ENCODE measurements around the gene HSD17B1. TPM values are rescaled to one million over a fixed set of nuclear protein-coding genes. Genes with fewer than 3 reads are reported as not detected.

HSD17B1 gene
- total and polyA plus RNA-seq, 2 of the 13 experiments (the other 11 are each of a cell fraction or from before 2014, with no cell fraction given): 0.54 to 0.93 TPM

DNA sequence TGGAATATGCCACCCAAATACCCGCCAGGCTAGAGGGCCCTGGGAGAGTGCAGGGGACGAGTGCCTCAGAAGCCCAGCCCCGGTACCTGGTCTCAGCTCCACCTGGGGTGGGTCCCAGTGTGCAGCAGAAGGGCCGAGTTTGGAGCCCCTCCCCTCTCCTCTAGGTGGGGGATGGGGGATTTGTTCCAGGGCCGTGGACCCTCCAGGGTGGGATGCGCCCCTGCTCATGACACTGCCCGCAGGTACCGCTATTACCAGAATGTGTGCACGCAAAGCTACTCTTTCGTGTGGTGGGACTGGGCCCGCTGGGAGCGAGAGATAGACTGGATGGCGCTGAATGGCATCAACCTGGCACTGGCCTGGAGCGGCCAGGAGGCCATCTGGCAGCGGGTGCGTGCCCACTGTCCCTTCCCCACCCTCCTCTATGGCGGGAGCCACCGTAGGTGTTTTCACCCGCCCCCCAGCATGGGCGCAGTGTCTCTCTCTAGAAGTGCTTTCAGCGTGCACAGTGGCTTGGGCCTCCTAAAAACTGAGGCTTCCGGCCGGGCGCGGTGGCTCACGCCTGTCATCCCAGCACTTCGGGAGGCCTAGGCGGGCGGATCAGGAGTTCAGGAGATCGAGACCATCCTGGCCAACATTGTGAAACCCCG lies 15.4 kb upstream of the HSD17B1 start (continued):
- TF ChIP-seq, protein P1, sequence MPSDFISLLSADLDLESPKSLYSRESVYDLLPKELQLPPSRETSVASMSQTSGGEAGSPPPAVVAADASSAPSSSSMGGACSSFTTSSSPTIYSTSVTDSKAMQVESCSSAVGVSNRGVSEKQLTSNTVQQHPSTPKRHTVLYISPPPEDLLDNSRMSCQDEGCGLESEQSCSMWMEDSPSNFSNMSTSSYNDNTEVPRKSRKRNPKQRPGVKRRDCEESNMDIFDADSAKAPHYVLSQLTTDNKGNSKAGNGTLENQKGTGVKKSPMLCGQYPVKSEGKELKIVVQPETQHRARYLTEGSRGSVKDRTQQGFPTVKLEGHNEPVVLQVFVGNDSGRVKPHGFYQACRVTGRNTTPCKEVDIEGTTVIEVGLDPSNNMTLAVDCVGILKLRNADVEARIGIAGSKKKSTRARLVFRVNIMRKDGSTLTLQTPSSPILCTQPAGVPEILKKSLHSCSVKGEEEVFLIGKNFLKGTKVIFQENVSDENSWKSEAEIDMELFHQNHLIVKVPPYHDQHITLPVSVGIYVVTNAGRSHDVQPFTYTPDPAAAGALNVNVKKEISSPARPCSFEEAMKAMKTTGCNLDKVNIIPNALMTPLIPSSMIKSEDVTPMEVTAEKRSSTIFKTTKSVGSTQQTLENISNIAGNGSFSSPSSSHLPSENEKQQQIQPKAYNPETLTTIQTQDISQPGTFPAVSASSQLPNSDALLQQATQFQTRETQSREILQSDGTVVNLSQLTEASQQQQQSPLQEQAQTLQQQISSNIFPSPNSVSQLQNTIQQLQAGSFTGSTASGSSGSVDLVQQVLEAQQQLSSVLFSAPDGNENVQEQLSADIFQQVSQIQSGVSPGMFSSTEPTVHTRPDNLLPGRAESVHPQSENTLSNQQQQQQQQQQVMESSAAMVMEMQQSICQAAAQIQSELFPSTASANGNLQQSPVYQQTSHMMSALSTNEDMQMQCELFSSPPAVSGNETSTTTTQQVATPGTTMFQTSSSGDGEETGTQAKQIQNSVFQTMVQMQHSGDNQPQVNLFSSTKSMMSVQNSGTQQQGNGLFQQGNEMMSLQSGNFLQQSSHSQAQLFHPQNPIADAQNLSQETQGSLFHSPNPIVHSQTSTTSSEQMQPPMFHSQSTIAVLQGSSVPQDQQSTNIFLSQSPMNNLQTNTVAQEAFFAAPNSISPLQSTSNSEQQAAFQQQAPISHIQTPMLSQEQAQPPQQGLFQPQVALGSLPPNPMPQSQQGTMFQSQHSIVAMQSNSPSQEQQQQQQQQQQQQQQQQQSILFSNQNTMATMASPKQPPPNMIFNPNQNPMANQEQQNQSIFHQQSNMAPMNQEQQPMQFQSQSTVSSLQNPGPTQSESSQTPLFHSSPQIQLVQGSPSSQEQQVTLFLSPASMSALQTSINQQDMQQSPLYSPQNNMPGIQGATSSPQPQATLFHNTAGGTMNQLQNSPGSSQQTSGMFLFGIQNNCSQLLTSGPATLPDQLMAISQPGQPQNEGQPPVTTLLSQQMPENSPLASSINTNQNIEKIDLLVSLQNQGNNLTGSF (CRISPR knock-in tag; IDR thresholded peaks at IDR 0.05): 0 out of 2 replicates have a peak, but pooled peaks have one; percentile 10
- TF ChIP-seq, protein P2, sequence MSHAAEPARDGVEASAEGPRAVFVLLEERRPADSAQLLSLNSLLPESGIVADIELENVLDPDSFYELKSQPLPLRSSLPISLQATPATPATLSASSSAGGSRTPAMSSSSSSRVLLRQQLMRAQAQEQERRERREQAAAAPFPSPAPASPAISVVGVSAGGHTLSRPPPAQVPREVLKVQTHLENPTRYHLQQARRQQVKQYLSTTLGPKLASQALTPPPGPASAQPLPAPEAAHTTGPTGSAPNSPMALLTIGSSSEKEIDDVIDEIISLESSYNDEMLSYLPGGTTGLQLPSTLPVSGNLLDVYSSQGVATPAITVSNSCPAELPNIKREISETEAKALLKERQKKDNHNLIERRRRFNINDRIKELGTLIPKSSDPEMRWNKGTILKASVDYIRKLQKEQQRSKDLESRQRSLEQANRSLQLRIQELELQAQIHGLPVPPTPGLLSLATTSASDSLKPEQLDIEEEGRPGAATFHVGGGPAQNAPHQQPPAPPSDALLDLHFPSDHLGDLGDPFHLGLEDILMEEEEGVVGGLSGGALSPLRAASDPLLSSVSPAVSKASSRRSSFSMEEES (CRISPR knock-in tag; IDR thresholded peaks at IDR 0.05): no peak
- TF ChIP-seq ZNF678 (CRISPR knock-in tag; IDR thresholded peaks at IDR 0.05) (no peak), ZNF816 (CRISPR knock-in tag; IDR thresholded peaks at IDR 0.05; ENCODE audit: borderline replicate concordance) (no peak), ZNF768 (CRISPR knock-in tag; IDR thresholded peaks at IDR 0.05) (no peak), NFYB (CRISPR knock-in tag; IDR thresholded peaks at IDR 0.05) (no peak), RNF2 (conservative IDR thresholded peaks at IDR 0.05; ENCODE audit: low read depth) (no peak), MEIS2 (CRISPR knock-in tag; IDR thresholded peaks at IDR 0.05) (no peak), CBX2 (IDR thresholded peaks at IDR 0.05; ENCODE audit: low read depth, low read length) (no peak), CBX2 (CRISPR knock-in tag; IDR thresholded peaks at IDR 0.05; ENCODE audit: low read depth) (no peak), ZSCAN30 (CRISPR knock-in tag; IDR thresholded peaks at IDR 0.05) (0 out of 2 replicates have a peak, but pooled peaks have one; percentile 54), ZNF10 (CRISPR knock-in tag; IDR thresholded peaks at IDR 0.05; ENCODE audit: borderline replicate concordance, low read depth) (no peak), SRSF9 (IDR thresholded peaks at IDR 0.05; ENCODE audit: borderline replicate concordance, insufficient read depth, low read depth, low read length, poor library complexity, severe bottlenecking) (no peak), POLR2A (IDR thresholded peaks at IDR 0.05; ENCODE audit: insufficient read depth in 1 of 2, low read depth in 2 of 2, low read length in 2 of 2) (peak; percentile 6 to 52; a peak in 3 of 4 replicates), U2AF2 (IDR thresholded peaks at IDR 0.05; ENCODE audit: low read depth, low read length) (no peak), ZNF326 (CRISPR knock-in tag; IDR thresholded peaks at IDR 0.05; ENCODE audit: borderline replicate concordance) (no peak), BORCS8-MEF2B (CRISPR knock-in tag; IDR thresholded peaks at IDR 0.05) (no peak)
- TF ChIP-seq, protein P3, sequence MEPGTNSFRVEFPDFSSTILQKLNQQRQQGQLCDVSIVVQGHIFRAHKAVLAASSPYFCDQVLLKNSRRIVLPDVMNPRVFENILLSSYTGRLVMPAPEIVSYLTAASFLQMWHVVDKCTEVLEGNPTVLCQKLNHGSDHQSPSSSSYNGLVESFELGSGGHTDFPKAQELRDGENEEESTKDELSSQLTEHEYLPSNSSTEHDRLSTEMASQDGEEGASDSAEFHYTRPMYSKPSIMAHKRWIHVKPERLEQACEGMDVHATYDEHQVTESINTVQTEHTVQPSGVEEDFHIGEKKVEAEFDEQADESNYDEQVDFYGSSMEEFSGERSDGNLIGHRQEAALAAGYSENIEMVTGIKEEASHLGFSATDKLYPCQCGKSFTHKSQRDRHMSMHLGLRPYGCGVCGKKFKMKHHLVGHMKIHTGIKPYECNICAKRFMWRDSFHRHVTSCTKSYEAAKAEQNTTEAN (CRISPR knock-in tag; conservative IDR thresholded peaks at IDR 0.05): no peak
- TF ChIP-seq, protein P4, sequence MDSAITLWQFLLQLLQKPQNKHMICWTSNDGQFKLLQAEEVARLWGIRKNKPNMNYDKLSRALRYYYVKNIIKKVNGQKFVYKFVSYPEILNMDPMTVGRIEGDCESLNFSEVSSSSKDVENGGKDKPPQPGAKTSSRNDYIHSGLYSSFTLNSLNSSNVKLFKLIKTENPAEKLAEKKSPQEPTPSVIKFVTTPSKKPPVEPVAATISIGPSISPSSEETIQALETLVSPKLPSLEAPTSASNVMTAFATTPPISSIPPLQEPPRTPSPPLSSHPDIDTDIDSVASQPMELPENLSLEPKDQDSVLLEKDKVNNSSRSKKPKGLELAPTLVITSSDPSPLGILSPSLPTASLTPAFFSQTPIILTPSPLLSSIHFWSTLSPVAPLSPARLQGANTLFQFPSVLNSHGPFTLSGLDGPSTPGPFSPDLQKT (CRISPR knock-in tag; IDR thresholded peaks at IDR 0.05; ENCODE audit: borderline replicate concordance): no peak
- TF ChIP-seq, protein P5, sequence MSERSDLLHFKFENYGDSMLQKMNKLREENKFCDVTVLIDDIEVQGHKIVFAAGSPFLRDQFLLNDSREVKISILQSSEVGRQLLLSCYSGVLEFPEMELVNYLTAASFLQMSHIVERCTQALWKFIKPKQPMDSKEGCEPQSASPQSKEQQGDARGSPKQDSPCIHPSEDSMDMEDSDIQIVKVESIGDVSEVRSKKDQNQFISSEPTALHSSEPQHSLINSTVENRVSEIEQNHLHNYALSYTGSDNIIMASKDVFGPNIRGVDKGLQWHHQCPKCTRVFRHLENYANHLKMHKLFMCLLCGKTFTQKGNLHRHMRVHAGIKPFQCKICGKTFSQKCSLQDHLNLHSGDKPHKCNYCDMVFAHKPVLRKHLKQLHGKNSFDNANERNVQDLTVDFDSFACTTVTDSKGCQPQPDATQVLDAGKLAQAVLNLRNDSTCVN (CRISPR knock-in tag; IDR thresholded peaks at IDR 0.05; ENCODE audit: borderline replicate concordance): no peak
